T-helper 1 cell (primary cell): ENCODE data around the gene SVEP1.
A peak's percentile ranks its signal among the peaks of the same experiment; 100 is the strongest.

Experiments
- DNase-seq, 5 donors: peaks; one replicate each; pipeline ENCODE4 v3.0.0-alpha.2; 2012 to 2020
- total RNA-seq, 4 donors: gene quantifications; one replicate each; lab custom pipeline; 2026; lab: John Stamatoyannopoulos, UW

The SVEP1 gene
- 0 reads per million in 4 donors for total RNA-seq

DNA sequence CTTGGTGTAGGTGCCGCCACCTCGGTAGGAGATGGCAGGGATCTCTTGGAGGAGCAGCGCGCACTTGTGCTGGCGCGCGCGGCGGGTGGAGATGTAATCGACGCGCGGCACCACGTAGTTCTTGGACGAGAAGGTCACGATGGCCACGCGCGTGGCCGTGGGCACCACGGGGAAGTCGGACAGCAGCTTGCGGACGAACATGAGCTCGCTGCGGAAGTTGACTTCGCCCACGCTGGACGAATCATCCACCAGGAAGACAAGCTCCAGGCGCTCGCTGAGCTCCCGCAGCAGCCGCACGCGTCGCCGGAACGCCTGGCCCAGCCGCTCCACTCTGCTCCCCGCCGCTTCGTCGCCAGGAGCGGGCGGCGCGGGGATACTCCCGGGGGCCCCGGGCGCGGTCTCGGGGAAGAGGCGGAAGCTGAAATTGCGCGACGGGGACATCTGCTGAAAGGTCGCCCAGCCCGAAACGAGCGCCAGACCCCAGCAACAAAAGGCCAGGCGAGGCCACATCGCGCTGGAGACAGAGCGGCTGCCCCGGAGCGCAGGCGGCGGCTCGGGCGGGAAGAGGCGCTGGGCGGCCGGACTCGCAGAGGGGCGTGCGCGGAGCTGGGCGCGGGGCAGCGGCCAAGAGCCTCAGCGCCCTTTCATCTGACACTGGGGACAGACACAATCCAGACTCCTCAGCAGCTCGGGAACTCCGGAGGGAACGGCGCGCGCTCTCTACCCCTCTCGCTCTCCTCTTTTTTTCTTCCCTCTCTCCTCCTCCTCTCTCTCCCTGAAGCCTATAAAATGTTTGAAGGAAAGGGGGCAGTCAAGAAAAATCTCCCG, at the start of gene SVEP1:
SVEP1 (minus strand) TSS at position 708 of the 828 bp plus-strand sequence; CDS start at position 510, 198 bp downstream.
- DNase-seq, result no peak

DNA sequence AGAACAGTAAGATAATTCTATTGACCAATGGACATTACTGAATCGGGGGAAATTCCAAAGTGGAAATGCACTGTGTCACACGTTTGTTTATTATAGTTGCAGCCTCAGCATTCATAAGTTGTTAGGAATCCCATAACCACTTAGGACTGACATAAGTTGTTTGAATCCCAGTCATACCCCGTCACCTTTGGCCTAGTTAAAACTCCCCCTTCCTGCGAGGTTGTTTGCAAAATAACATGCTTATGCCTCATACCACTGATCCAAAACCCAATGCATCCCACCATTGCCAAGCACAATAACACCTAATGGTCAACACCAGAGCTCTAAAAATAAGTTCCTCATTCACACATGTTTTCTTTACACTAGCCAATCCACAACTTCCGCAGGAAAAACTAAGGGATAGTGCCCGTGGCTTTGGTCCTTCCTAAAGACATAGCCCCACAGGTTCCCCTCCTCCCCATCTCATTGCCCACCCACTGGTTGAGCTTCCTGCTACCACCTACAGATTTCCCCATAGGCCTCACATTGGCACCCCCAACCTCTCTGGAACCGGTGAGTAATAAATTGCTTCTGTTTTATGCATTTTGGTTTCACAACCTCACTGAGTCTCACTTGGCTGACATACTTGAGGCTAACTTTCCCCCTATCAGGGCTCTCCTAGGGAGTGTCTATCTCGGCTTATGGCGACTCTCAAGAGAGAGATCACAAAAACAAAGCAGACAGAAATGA, 46.7 kb upstream of the SVEP1 start:
- DNase-seq, result peak in 1 of 5 donors; percentile 54

GRCh38 chr9:110623462-110624025, 44.0 kb upstream of the SVEP1 start:
- peak in 1 of 5 donors; percentile 25 for DNase-seq

- no peak for DNase-seq
These were observed 42.8 kb upstream of the SVEP1 start for GRCh38 chr9:110622368-110622767.

- no peak for DNase-seq
These were observed 41.2 kb upstream of the SVEP1 start for GRCh38 chr9:110620726-110621125.

DNA sequence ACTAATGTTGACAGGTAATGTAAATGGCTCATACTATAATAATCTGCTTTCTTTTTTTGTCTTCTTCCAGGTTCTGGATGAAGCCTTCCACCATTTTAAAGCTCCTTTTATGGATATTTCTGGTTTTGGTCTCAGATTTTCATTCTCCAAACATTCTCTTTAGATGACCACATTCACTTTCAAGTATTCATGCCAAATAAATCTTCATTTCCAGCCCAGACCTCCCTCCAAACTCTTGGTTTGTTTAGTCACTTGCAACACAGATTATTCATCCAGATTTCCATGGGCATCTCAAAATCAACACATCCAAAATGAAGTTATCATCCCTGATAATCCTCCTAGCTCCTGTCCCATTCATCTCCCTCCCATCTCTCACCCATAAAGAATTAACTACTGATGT, 40.3 kb upstream of the SVEP1 start:
- DNase-seq, result no peak

DNA sequence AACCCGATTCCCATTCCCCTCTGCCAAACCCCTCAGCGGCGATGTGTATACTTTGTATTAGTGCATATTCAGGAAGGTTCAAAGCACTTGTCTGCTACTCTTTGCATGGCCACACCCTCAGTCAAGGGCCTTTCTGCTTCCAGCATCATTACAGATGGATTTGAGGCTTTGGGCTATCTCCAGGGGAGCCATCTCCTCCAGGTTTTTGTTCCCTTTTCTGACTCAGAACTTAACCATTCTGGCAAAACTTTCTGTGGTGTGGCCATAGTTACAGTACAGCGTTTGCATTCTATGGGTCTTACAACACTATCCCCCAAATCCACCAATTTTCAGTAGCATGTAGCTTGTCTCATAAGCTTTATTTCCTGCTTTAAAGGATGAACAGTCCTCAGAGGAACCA, 36.0 kb upstream of the SVEP1 start:
- no peak for DNase-seq

- DNase-seq, result peak in 1 of 5 donors; percentile 16
These were observed 35.0 kb upstream of the SVEP1 start for GRCh38 chr9:110614576-110614975.

DNA sequence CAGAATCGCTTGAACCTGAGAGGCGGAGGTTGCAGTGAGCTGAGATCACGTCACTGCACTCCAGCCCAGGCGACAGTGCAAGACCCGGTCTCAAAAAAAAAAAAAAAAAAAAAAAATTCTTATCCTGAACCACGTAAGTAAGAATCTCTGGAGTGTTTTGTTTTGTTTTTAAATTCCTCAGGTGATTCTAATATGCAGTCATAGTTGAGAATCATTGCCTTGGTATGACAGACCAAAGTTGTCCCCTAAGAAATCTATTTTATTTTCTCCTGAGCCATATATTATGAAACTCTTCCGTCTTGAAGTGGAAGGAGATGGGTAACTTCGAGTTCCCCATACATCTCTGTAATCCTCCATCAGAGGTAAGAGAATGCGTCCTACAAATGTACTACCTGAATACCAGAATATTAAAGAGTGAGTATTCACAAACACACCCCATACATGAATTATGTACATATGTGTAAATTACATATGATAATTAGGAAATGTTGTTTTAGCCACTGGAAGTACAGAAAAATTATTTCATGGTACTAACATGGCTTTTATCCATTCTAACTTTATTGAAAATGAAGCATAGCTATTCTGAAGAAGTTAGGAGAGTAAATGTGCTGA, 26.7 kb upstream of the SVEP1 start:
- no peak for DNase-seq

DNA sequence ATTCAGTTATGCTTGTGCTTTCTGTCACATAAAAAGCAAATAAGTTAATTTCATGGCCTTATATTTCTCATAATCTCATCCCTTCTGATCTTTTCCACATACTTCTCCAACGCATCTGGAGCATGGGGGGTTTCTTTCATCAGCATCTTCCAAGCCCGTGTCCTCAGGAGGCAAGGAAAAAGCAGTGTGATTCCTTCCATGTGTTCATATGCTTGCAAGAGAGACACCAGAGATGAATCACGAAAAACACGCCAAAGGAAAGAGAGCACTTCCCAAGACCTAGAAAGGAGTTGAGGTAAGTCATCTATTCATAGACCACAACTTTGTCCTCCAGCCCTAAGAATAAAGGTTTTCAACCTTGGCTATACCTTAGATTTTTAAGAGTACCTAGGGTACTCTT, 26.0 kb upstream of the SVEP1 start:
- no peak for DNase-seq

- no peak for DNase-seq
These were observed 24.6 kb upstream of the SVEP1 start for GRCh38 chr9:110604171-110604601.

GRCh38 chr9:110602281-110602680, 22.7 kb upstream of the SVEP1 start:
- no peak for DNase-seq

DNA sequence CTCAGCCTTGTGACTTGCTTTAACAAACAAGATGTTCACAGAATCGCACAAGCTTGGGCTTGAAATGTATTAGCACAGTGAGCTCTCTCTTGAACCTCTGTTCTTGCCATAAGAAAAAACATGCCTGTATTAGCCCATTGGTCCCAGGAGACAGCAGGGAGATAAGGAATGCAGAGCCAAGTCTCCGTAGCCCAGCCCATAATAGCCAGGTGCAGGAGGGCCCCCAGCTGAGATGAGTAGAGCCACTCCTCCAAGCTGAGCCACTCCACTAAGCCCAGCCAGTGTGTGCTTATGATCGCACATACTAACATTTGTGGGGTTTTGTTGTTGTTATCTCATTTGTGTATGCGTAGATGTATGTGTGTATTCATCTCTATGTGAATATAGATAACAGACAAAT, 21.6 kb upstream of the SVEP1 start:
- DNase-seq, result no peak

GRCh38 chr9:110599468-110599867, 19.9 kb upstream of the SVEP1 start:
- DNase-seq, result no peak

DNA sequence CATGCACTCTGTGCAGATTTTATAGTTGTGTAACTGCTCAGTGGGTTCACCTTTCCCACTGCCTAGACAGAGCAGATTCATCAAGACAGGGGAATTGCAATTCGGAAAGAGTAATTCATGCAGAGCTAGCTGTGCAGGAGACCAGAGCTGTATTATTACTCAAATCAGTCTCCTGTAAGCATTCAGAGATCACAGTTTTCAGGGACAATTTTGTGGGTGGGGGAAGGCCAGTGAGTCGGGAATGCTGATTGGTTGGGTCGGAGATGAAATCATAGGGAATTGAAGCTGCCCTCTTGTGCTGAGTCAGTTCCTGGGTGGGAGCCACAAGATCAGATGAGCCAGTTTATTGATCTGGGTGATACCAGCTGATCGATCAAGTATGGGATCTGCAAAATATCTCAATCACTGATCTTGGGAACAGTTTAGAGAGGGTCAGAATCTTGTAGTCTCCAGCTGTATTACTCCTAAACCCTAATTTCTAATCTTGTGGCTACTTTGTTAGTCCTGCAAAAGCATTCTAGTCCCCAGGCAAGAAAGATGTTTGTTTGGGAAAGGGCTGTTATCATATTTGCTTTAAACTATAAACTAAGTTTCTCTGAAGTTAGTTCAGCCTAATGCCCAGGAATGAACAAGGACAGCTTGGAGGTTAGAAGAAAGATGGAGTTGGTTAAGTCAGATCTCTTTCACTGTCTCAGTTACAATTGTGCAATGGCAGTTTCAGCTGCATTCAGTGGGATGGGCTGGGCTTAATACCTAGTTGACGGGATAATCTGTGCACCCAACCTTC, 12.7 kb upstream of the SVEP1 start:
- DNase-seq, result no peak

DNA sequence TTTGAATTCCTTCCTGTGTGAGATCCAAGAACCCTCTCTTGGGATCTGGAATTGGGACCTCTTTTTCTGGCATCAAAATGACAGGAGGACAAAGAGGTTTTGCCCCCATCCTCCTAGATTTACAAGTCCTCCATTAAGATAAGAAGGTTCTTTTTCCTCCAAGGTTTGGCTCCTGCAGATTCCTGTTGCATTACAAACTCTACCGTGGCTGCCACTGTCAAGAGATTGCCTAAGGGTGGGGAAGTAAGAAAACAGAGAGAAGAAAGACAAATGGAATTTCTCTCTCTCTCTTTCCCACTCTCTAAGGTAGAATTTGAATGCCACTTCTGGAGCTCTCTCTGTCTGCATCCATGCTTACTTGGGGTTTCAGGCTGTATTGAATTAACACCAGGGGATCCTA, 12.0 kb upstream of the SVEP1 start:
- DNase-seq, result no peak

DNA sequence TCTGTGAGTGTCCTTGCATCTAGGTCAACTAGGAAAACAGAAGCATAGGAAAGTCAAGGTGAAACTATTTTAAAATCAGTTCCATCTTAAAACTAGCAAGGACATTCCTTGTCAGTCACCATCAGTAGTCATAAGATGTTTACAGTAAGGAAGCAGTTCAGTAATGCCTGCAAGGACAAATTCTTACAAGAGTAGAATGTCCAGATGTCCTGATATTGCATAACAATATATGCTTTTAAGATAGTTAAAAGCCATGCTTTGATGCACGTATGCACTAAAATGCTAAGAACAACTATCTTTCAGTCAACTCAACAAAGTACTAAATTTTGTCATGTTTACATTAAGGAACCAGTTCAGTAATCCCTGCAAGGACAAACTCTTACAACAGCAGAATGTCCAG, 11.3 kb upstream of the SVEP1 start:
- no peak for DNase-seq

DNA sequence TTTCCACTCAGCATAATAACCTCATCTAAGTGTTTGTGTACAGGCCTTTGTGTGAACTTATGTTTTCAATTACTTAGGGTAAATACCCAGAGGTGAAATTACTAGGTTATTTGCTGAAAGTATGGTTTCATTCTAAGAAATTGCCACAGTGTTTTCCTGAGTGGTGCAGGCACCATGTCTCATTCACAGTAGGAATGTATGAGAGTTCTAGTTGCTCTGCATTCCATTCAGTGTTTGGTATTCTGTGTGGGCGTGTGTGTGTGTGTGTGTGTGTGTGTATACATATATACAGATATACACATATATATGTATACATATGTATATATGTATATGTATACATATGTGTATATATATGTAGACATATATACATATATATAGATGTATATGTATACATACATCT, 8.8 kb upstream of the SVEP1 start:
- DNase-seq, result no peak

DNA sequence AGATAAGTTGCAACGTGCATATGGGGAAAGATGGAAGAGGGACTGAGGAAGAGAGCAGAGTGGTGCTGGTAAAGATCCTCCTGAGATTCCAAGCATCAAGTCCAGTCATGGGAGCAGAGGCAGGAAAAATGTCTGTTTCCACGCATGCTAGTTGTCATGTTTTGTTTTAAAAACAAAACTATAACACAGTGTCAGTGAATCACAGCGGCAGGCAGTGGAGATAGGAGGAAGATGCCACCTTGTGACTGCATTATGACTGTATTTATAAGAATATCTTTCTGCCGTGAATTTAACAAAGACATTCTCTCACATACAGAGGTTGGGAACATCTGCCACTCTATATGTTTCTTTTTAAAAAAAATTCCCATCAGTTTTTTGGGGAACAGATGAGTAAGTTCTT, 3.7 kb upstream of the SVEP1 start:
- no peak for DNase-seq

DNA sequence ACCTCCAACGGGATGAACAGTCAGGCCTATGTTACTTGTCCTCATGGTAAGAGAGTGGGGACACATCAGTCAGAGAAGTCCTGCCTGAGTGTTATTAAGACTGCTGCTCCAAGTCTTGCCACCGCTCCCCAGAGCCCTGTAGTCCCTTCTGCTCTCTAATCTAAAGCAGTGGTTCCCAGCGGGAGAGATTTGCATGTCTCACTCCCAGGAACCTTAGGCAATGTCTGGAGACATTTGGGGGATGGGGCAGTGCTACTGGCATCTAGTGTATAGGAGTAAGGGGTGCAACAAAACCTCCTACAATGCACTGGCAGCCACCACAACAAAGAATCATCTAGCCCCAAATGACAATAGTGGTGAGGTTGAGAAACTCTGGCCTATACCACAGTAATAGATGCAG, 2.6 kb upstream of the SVEP1 start:
- DNase-seq, result no peak

GRCh38 chr9:110580850-110581249, 1.3 kb upstream of the SVEP1 start:
- DNase-seq, result no peak

DNA sequence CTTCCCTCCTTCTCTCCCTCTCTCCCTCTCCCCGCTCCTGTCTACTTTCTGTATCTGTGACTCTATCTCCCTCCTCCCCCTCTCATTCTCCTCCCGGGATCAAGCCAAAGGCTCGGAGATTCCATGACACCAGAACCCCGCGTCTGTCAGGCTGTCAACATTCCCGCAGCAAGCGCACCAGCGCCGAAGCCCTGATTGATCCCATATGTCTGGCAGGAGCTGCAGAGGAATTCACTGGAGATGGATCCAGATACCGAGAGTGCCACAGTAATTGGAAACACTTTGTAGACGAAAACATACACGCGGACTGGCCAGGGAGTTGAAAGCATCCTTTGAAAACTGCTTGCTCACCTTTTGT, 300 bp upstream of the SVEP1 start:
- no peak for DNase-seq
